Sigmoid colon (tissue), 4 donors: ENCODE results near the gene FEN1.

Experiments used
- CTCF ChIP-seq, 4 experiments: fragments of 450-650 bp in 3 of 4; fragments of 200-600 bp in 1 of 4; IDR thresholded peaks; one replicate each; pipeline ENCODE4 v1.5.1; 2016 to 2019; ENCODE audit warnings: antibody characterized with exemption in 4 of 4, mild to moderate bottlenecking in 3 of 4, moderate library complexity in 2 of 4
- EP300 ChIP-seq, 4 donors: sonication (generic); formaldehyde crosslinking; IDR thresholded peaks; one replicate each; pipeline ENCODE4 v1.6.1; 2017; ENCODE audit warnings: antibody characterized with exemption in 4 of 4
- POLR2A ChIP-seq, 2 donors: fragments of 450-650 bp; IDR thresholded peaks; one replicate each; pipeline ENCODE4 v1.6.1; 2016; ENCODE audit warnings: antibody characterized with exemption in 2 of 2, mild to moderate bottlenecking in 2 of 2, moderate library complexity in 2 of 2
- POLR2AphosphoS5 ChIP-seq, 4 donors: sonication (generic); formaldehyde crosslinking; IDR thresholded peaks; one replicate each; pipeline ENCODE4 v1.6.1; 2017; ENCODE audit warnings: antibody characterized with exemption in 4 of 4

GRCh38 chr11:61833471-61833870, 40.8 kb downstream of the FEN1 start:
- TF ChIP-seq POLR2A (IDR thresholded peaks at IDR 0.05) (no peak), CTCF (IDR thresholded peaks at IDR 0.05) (no peak), EP300 (IDR thresholded peaks at IDR 0.05) (no peak), POLR2AphosphoS5 (IDR thresholded peaks at IDR 0.05) (no peak)
